ENCODE results near the gene ARL4C.

The ARL4C gene

DNA sequence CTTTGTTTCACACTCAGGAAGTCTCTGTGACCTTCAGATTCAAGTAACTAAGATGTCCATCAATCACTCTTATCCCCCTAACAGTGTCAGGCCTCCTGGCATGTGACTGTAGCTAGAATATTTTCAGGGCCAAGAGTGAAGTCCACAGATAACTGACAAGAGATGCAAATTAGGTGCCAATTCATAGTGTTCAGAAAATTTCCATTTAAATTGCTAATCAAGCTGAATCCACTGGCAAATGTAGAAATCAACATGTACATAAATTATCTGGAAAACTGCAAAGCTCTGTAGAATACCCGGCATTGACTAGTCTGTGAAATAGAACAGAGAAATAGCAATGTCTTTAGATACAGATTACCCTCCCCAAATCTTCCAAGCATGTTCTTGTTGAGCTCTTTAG, 38.6 kb upstream of the ARL4C start:
- Mint-ChIP-seq H3K27me3 (ENCODE audit: low read depth, poor library complexity) (peaks cover 3% of the 10 kb centered on the region), H3K36me3 (ENCODE audit: low read depth) (no peaks in the 10 kb centered on the region), H3K9me3 (peaks cover 6% of the 10 kb centered on the region), H3K4me1 (no peaks in the 10 kb centered on the region), H3K27ac (peak overlapping the region; percentile 21), H3K4me3 (no peak overlapping the region)
- TF ChIP-seq, protein P1, sequence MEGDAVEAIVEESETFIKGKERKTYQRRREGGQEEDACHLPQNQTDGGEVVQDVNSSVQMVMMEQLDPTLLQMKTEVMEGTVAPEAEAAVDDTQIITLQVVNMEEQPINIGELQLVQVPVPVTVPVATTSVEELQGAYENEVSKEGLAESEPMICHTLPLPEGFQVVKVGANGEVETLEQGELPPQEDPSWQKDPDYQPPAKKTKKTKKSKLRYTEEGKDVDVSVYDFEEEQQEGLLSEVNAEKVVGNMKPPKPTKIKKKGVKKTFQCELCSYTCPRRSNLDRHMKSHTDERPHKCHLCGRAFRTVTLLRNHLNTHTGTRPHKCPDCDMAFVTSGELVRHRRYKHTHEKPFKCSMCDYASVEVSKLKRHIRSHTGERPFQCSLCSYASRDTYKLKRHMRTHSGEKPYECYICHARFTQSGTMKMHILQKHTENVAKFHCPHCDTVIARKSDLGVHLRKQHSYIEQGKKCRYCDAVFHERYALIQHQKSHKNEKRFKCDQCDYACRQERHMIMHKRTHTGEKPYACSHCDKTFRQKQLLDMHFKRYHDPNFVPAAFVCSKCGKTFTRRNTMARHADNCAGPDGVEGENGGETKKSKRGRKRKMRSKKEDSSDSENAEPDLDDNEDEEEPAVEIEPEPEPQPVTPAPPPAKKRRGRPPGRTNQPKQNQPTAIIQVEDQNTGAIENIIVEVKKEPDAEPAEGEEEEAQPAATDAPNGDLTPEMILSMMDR (IDR thresholded peaks at IDR 0.05), result no peak
- no peak for DNase-seq

DNA sequence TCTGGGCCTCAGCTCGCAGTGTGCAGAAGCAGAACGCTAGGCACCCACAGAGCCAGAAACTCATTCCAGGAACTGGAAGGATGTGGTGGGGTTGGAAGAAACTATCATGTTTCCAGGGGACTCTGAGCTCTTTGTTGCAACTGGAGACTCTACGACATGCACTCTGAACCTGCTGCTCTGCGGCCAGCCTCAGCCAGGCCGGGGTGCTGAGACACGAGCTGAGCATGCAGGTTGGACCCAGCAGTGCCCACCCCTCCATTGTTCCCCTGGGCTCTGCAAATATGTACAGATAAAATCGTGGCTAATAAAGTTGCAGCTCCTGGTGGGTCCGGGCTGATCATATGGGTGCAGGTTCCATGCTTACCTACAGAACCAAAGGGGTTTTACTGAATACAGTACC, 37.6 kb upstream of the ARL4C start:
- DNase-seq, result no peak
- H3K27ac Mint-ChIP-seq, result no peak overlapping the region
- H3K27me3 Mint-ChIP-seq (ENCODE audit: low read depth, poor library complexity), result peaks cover 4% of the 10 kb centered on the region
- TF ChIP-seq, protein P1 (IDR thresholded peaks at IDR 0.05), result no peak
- H3K4me3 Mint-ChIP-seq, result no peak overlapping the region
- no peaks in the 10 kb centered on the region for H3K4me1 Mint-ChIP-seq
- H3K36me3 Mint-ChIP-seq (ENCODE audit: low read depth), result no peaks in the 10 kb centered on the region
- peaks cover 6% of the 10 kb centered on the region for H3K9me3 Mint-ChIP-seq

DNA sequence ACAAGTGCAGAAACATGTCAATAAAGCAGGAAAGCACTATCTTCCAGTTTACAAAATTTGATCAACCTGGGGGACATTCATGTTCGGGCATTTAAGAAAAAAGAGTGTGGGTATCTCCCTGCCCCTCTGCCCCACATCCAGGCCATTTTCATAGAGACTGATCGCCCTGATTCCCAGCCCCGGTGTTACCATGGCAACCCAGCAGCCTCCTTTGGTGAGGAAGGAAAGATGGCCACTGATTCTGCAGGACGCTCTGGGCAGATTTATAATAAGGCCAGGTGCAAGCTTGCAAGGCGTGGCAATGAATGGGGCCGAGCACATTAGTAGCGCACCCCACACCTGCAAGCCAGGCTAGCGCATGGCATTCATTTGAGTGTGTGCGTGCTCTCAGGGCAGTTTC, 36.7 kb upstream of the ARL4C start:
- DNase-seq, result no peak
- no peak overlapping the region for H3K27ac Mint-ChIP-seq
- TF ChIP-seq, protein P1 (IDR thresholded peaks at IDR 0.05), result no peak

DNA sequence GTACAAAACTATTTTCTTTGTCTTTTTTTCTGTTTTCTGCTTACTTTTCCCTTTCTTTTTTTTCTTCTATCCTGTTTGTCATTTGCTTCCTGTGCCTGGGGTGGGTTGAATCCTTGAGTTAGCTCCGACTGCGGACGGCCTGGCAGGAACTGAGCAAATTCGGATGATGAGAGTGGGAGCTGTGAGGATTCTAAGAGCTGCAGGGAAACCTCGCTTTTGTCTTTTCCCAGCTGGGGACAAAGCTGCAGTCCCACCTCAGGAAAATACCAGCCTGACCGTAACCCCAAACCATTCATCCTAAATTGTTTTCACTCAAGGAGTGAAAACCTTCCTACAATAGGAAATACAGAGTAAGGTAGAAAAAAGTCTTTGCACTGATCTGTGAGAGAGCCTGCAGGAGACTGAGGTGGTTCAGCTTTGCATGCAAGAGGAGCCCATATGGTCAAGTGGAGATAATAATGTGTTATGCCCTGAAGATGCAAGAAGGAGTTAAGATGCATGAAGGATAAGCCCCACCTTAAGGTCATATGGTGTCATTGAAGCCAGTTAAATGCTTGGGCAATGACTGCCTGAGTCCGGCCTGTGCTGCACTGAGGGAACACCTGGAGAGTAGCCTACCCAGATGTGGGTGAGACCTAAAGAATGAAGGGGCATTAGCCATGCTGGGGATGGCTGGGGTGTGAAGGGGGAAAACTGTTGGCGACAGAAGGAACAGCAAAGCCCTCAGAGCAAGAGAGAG, 31.7 kb upstream of the ARL4C start:
- peaks cover 8% of the 10 kb centered on the region for H3K4me1 Mint-ChIP-seq
- no peaks in the 10 kb centered on the region for H3K36me3 Mint-ChIP-seq (ENCODE audit: low read depth)
- DNase-seq, result no peak
- no peak overlapping the region for H3K27ac Mint-ChIP-seq
- H3K4me3 Mint-ChIP-seq, result no peak overlapping the region
- H3K9me3 Mint-ChIP-seq, result peaks cover 22% of the 10 kb centered on the region
- peaks cover 11% of the 10 kb centered on the region for H3K27me3 Mint-ChIP-seq (ENCODE audit: low read depth, poor library complexity)
- TF ChIP-seq, protein P1 (IDR thresholded peaks at IDR 0.05), result no peak

More for the DNA sequence above, 36.7 kb upstream of the ARL4C start:
- peaks cover 4% of the 10 kb centered on the region for H3K4me1 Mint-ChIP-seq
- peaks cover 10% of the 10 kb centered on the region for H3K27me3 Mint-ChIP-seq (ENCODE audit: low read depth, poor library complexity)
- H3K9me3 Mint-ChIP-seq, result peaks cover 6% of the 10 kb centered on the region
- H3K36me3 Mint-ChIP-seq (ENCODE audit: low read depth), result no peaks in the 10 kb centered on the region
- no peak overlapping the region for H3K4me3 Mint-ChIP-seq

DNA sequence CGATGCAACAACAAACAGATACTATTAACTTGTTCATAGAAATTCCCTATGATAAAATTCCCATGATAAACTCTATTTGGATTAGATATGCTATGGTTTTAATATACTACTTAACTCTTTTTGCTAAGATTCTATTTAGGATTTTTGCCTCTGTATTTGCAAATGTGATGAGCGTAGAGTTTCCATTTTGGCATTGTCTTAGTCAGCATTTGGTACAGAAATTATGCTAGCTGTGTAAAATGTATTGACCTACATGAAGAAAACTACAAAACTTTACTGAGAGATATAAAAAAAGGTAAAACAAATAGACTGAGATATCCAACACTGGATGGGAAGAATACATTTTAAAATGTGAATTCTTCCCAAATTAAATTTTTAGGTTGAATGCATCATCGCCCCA, 29.8 kb upstream of the ARL4C start:
- TF ChIP-seq, protein P1 (IDR thresholded peaks at IDR 0.05), result no peak
- Mint-ChIP-seq H3K36me3 (ENCODE audit: low read depth) (no peaks in the 10 kb centered on the region), H3K27ac (no peak overlapping the region), H3K9me3 (peaks cover 16% of the 10 kb centered on the region), H3K4me1 (peaks cover 8% of the 10 kb centered on the region), H3K27me3 (ENCODE audit: low read depth, poor library complexity) (peaks cover 9% of the 10 kb centered on the region), H3K4me3 (no peak overlapping the region)
- no peak for DNase-seq

DNA sequence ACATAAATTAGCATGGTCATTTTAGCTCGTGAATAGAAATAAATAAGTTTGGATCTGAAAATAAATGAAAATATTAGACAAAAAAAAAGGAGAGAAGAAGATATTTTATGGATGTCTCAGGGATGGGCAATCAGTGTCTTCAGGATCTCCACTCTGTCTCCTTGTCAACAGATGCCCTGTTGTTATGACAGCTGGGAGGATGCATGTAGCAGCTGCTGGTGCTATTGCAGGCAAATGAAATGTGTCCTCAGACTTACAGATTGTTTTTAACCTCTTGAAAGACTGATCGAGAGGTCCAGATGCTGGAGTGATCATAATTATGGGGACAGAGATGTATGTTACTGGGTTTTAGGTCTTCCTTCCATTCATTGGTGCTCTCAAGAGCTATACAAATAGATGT, 24.7 kb upstream of the ARL4C start:
- Mint-ChIP-seq H3K27ac (no peak overlapping the region), H3K27me3 (ENCODE audit: low read depth, poor library complexity) (no peaks in the 10 kb centered on the region), H3K9me3 (peaks cover 16% of the 10 kb centered on the region), H3K36me3 (ENCODE audit: low read depth) (no peaks in the 10 kb centered on the region), H3K4me3 (no peak overlapping the region), H3K4me1 (no peaks in the 10 kb centered on the region)
- TF ChIP-seq, protein P1 (IDR thresholded peaks at IDR 0.05), result no peak
- DNase-seq, result no peak
